HepG2 (cell line): Measurements from ENCODE around the gene CYP4F22. TPM values are rescaled to one million over a fixed set of nuclear protein-coding genes. Genes with fewer than 3 reads are reported as not detected.

Experiments used
- BCLAF1 ChIP-seq: fragments of 450-650 bp; IDR thresholded peaks from 2 replicates; pipeline ENCODE4 v1.6.1; 2017; ENCODE audit warnings: mild to moderate bottlenecking
- CREM ChIP-seq, 2 experiments: sonication (generic) in 1 of 2; formaldehyde crosslinking in 1 of 2; IDR thresholded peaks; 2 replicates each; pipeline versions ENCODE4 v1.4.0 to v1.6.1; 2016 to 2020; ENCODE audit warnings: antibody characterized with exemption in 1 of 2, mild to moderate bottlenecking in 1 of 2, missing genetic modification reagents in 1 of 2
- FIP1L1 ChIP-seq: fragments of 200-400 bp; formaldehyde crosslinking; IDR thresholded peaks from 2 replicates; pipeline ENCODE4 v1.6.1; 2018; ENCODE audit warnings: low read depth, mild to moderate bottlenecking, low read length, moderate library complexity, borderline replicate concordance; ENCODE audit not compliant: insufficient read depth
- HNRNPLL ChIP-seq: fragments of 200-400 bp; formaldehyde crosslinking; IDR thresholded peaks from 2 replicates; pipeline ENCODE4 v1.6.1; 2017; ENCODE audit warnings: mild to moderate bottlenecking, low read depth, low read length; ENCODE audit not compliant: poor library complexity, severe bottlenecking
- IKZF5 ChIP-seq: IDR thresholded peaks from 2 replicates; pipeline ENCODE4 v1.6.1; 2018; ENCODE audit warnings: missing genetic modification reagents, mild to moderate bottlenecking, missing compliant biosample characterization
- KDM3A ChIP-seq: IDR thresholded peaks from 2 replicates; pipeline ENCODE4 v1.6.1; 2018; ENCODE audit warnings: low read depth, missing compliant biosample characterization
- LCORL ChIP-seq, 2 experiments: fragments of 450-650 bp in 1 of 2; sonication (generic) in 1 of 2; formaldehyde crosslinking in 1 of 2; IDR thresholded peaks; 2 replicates each; pipeline versions ENCODE4 v1.5.0 to v1.6.1; 2017 to 2020; ENCODE audit warnings: antibody characterized with exemption in 1 of 2, missing genetic modification reagents in 1 of 2
- MXD1 ChIP-seq: sonication (generic); formaldehyde crosslinking; IDR thresholded peaks from 2 replicates; pipeline ENCODE4 v1.4.0; 2020; ENCODE audit warnings: mild to moderate bottlenecking, missing genetic modification reagents
- NKX3-1 ChIP-seq: sonication (generic); formaldehyde crosslinking; IDR thresholded peaks from 2 replicates; pipeline ENCODE4 v1.5.0; 2020; ENCODE audit warnings: missing genetic modification reagents
- PRDM4 ChIP-seq: sonication (generic); formaldehyde crosslinking; IDR thresholded peaks from 2 replicates; pipeline ENCODE4 v1.9.0; 2021; ENCODE audit warnings: missing genetic modification reagents, borderline replicate concordance
- RFXANK ChIP-seq: IDR thresholded peaks from 2 replicates; pipeline ENCODE4 v1.6.1; 2016
- SOX13 ChIP-seq, 3 experiments: fragments of 450-650 bp in 1 of 3; sonication (generic) in 1 of 3; formaldehyde crosslinking in 1 of 3; IDR thresholded peaks in 2 of 3; conservative IDR thresholded peaks in 1 of 3; 2 replicates each; pipeline versions ENCODE4 v1.5.0 to v1.6.1; 2016 to 2020; ENCODE audit warnings: antibody characterized with exemption in 1 of 3, mild to moderate bottlenecking in 1 of 3, missing compliant biosample characterization in 1 of 3, missing genetic modification reagents in 1 of 3, moderate library complexity in 1 of 3
- SOX5 ChIP-seq: IDR thresholded peaks from 2 replicates; pipeline ENCODE4 v1.6.1; 2016; ENCODE audit warnings: borderline replicate concordance
- YEATS4 ChIP-seq: sonication (generic); formaldehyde crosslinking; IDR thresholded peaks from 2 replicates; pipeline ENCODE4 v1.4.0; 2020; ENCODE audit warnings: missing genetic modification reagents, borderline replicate concordance
- ZFY ChIP-seq: sonication (generic); formaldehyde crosslinking; IDR thresholded peaks from 2 replicates; pipeline ENCODE4 v1.4.0; 2020; ENCODE audit warnings: missing genetic modification reagents
- ZNF414 ChIP-seq: sonication (generic); formaldehyde crosslinking; IDR thresholded peaks from 2 replicates; pipeline ENCODE4 v1.5.0; 2020; ENCODE audit warnings: missing genetic modification reagents
- polyA plus RNA-seq, 8 experiments: library from polyadenylated mRNA; depleted of rRNA in 3 of 8; stranded (reverse) in 7 of 8; unstranded in 1 of 8; fragments of >200 nt; fragmentation: Illumina TruSeq in 4 of 8; extraction: Trizol in 4 of 8; gene quantifications; 2 replicates each; pipeline versions ENCODE4 v1.2.1 to v1.2.3, GENCODE V29; 2011 to 2016; ENCODE audit warnings: low read depth in 4 of 8, missing spikeins in 1 of 8, mixed read lengths in 1 of 8; ENCODE audit not compliant: insufficient read depth in 1 of 8
- total RNA-seq, 5 experiments: library from RNA; depleted of rRNA; stranded (reverse); fragments of >200 nt; fragmentation: Illumina TruSeq; extraction: Trizol; gene quantifications; 2 replicates each; pipeline ENCODE4 v1.2.3, GENCODE V29; 2016; ENCODE audit warnings: low read depth in 1 of 5
- TF ChIP-seq, protein P1 (sequence below): sonication (generic); formaldehyde crosslinking; IDR thresholded peaks from 2 replicates; pipeline ENCODE4 v1.8.1; 2023; ENCODE audit warnings: mild to moderate bottlenecking, moderate library complexity, missing genetic modification reagents

CYP4F22 gene
- total and polyA plus RNA-seq, 2 of the 13 experiments (the other 11 are each of a cell fraction or from before 2014, with no cell fraction given): 0.05 TPM; not detected in 1

DNA sequence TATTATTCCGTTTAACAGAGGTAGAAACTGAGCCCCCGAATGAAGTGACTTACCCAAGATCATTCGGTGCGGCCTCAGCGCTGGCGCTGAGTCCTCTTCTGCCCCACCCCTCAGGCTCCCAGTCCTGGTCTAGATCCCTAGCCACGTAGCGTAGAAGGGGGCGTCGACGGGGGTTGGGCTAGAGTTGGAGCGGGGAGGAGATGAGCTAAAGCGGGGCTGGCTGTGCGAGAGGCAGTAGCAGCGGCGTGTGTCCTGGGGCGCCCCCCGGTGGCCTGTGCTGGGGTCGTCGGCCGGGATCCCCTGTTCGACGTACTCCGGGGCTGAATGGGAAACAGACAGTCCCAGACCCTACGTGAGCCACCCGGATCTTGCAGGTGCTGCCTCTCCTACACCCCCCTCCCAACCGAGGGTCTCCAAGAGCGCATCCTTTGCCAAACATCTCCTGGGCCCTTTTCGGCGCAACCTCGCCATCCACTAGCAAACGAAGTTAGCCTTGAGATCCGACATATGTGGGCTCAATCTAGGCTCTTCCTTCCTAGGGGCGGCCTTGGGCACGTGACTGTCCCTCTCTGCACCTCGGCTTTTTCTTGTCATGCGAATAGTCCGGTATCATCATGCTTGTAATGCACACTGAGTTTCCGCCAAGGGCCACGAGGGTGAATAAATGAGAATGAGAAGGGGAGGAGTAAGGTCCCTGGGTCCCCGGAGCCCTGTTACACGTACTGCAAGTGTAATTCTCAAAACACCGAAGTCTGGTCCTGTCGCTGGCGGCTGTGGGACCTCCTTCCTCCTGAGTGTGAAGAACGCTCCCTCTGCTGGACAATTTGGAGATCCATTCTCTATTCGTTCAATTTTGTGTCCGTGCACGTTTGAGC, 47.7 kb downstream of the CYP4F22 start (continued):
- TF ChIP-seq ZNF414 (CRISPR knock-in tag) (0 out of 2 replicates have a peak, but pooled peaks have one; percentile 4), HNRNPLL (peak; percentile 80), NKX3-1 (0 out of 2 replicates have a peak, but pooled peaks have one; percentile 43), PRDM4 (no peak), KDM3A (CRISPR knock-in tag) (0 out of 2 replicates have a peak, but pooled peaks have one; percentile 26), LCORL (IDR thresholded peaks at IDR 0.05) (no peak), LCORL (CRISPR knock-in tag; IDR thresholded peaks at IDR 0.05) (peak; percentile 87), CREM (IDR thresholded peaks at IDR 0.05) (peak; percentile 28; the same call in 1 of the 2 replicates), CREM (CRISPR knock-in tag; IDR thresholded peaks at IDR 0.05) (no peak), MXD1 (CRISPR knock-in tag) (0 out of 2 replicates have a peak, but pooled peaks have one; percentile 26), IKZF5 (CRISPR knock-in tag) (0 out of 2 replicates have a peak, but pooled peaks have one; percentile 49), ZFY (CRISPR knock-in tag) (peak; percentile 45; the same call in 1 of the 2 replicates), FIP1L1 (no peak), RFXANK (no peak), SOX13 (IDR thresholded peaks at IDR 0.05) (no peak), SOX13 (CRISPR knock-in tag; conservative IDR thresholded peaks at IDR 0.05 in 1 of 2, IDR thresholded peaks at IDR 0.05 in 1 of 2) (0 out of 4 replicates have a peak, but pooled peaks of 1 of the 2 experiments have one; percentile 14), SOX5 (CRISPR knock-in tag) (0 out of 2 replicates have a peak, but pooled peaks have one; percentile 9), BCLAF1 (no peak), YEATS4 (CRISPR knock-in tag) (0 out of 2 replicates have a peak, but pooled peaks have one; percentile 52)
- TF ChIP-seq, protein P1, sequence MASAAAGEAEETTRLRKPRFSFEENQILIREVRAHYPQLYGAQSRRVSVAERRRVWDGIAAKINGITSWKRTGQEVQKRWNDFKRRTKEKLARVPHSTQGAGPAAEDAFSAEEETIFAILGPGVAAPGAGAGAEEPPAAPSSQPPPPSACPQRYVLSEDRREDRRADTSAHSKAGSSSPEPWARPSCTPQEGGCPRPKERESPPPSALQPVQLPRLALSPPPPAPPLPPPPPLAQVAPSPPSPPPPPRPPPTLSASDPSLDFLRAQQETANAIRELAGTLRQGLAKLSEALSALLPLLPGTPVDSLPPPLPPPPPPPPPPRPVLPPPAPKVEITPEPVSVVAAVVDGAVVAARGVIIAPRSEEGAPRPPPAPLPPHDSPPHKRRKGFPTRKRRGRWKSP (CRISPR knock-in tag): no peak
